ENCODE measurements around the gene NRL.

Gene NRL

GRCh38 chr14:24156840-24157239 is 42.1 kb upstream of the NRL start:
- in situ Hi-C loops (cut with MboI; ENCODE audit: low pct_unique_long_range_greater_than_20kb, low sequenced_read_pairs, unreplicated experiment), result no loop called here
- TF ChIP-seq CTCF (IDR thresholded peaks at IDR 0.05; ENCODE audit: extremely low read depth, insufficient read depth, missing control alignments), result no peak
- no peak for DNase-seq (ENCODE audit: low spot score)

- in situ Hi-C loops (cut with MboI; ENCODE audit: low pct_unique_long_range_greater_than_20kb, low sequenced_read_pairs, unreplicated experiment), result no loop called here
- no peak for TF ChIP-seq CTCF (IDR thresholded peaks at IDR 0.05; ENCODE audit: extremely low read depth, insufficient read depth, missing control alignments)
- no peak for DNase-seq (ENCODE audit: low spot score)
These were observed 40.4 kb upstream of the NRL start for GRCh38 chr14:24155100-24155499.

- TF ChIP-seq CTCF (IDR thresholded peaks at IDR 0.05; ENCODE audit: extremely low read depth, insufficient read depth, missing control alignments), result no peak
- in situ Hi-C loops (cut with MboI; ENCODE audit: low pct_unique_long_range_greater_than_20kb, low sequenced_read_pairs, unreplicated experiment), result no loop called here
- no peak for DNase-seq (ENCODE audit: low spot score)
These were observed 36.8 kb upstream of the NRL start for GRCh38 chr14:24151404-24152080.

- DNase-seq (ENCODE audit: low spot score), result no peak
- TF ChIP-seq CTCF (IDR thresholded peaks at IDR 0.05; ENCODE audit: extremely low read depth, insufficient read depth, missing control alignments), result no peak
- in situ Hi-C loops (cut with MboI; ENCODE audit: low pct_unique_long_range_greater_than_20kb, low sequenced_read_pairs, unreplicated experiment), result no loop called here
These were observed 36.2 kb upstream of the NRL start for GRCh38 chr14:24150993-24151392.

GRCh38 chr14:24150567-24150966 is 35.8 kb upstream of the NRL start:
- no peak for TF ChIP-seq CTCF (IDR thresholded peaks at IDR 0.05; ENCODE audit: extremely low read depth, insufficient read depth, missing control alignments)
- DNase-seq (ENCODE audit: low spot score), result no peak
- in situ Hi-C loops (cut with MboI; ENCODE audit: low pct_unique_long_range_greater_than_20kb, low sequenced_read_pairs, unreplicated experiment), result no loop called here

GRCh38 chr14:24150061-24150460 is 35.3 kb upstream of the NRL start:
- in situ Hi-C loops (cut with MboI; ENCODE audit: low pct_unique_long_range_greater_than_20kb, low sequenced_read_pairs, unreplicated experiment), result no loop called here
- TF ChIP-seq CTCF (IDR thresholded peaks at IDR 0.05; ENCODE audit: extremely low read depth, insufficient read depth, missing control alignments), result no peak
- DNase-seq (ENCODE audit: low spot score), result no peak

All from GM13977 (cell line).